Ovary (tissue), 9 donors: ENCODE measurements around the gene ZNF804B. TPM values are rescaled to one million over a fixed set of nuclear protein-coding genes. Genes with fewer than 3 reads are reported as not detected.

Experiments used
- DNase-seq, 5 donors: peaks; one replicate each; pipeline ENCODE4 v3.0.0-alpha.2; 2019 to 2020
- H3K27ac ChIP-seq, 2 donors: fragments of 200-600 bp; one replicate each; pipeline versions ENCODE4 v1.5.1 to v1.8.0; 2019 to 2022
- H3K27me3 ChIP-seq: fragments of 200-600 bp; one replicate; pipeline ENCODE4 v1.8.0; 2022
- H3K36me3 ChIP-seq: fragments of 200-600 bp; sonication (generic); one replicate; pipeline ENCODE4 v1.5.1; 2019
- H3K4me1 ChIP-seq: one replicate; pipeline ENCODE4 v1.8.1; 2013; ENCODE audit warnings: mild to moderate bottlenecking, moderate library complexity; ENCODE audit not compliant: insufficient read depth
- H3K4me3 ChIP-seq: fragments of 200-600 bp; sonication (generic); one replicate; pipeline ENCODE4 v1.5.1; 2017
- H3K9me3 ChIP-seq, 2 donors: fragments of 200-600 bp in 1 of 2; sonication (generic) in 1 of 2; one replicate each; pipeline versions ENCODE4 v1.5.1 to v1.8.1; 2013 to 2019; ENCODE audit warnings: mild to moderate bottlenecking in 1 of 2, moderate library complexity in 1 of 2
- EP300 ChIP-seq: sonication (generic); formaldehyde crosslinking; IDR thresholded peaks from one replicate; pipeline ENCODE4 v1.6.1; 2017; ENCODE audit warnings: antibody characterized with exemption
- POLR2A ChIP-seq: fragments of 450-650 bp; IDR thresholded peaks from one replicate; pipeline ENCODE4 v1.6.1; 2017; ENCODE audit warnings: antibody characterized with exemption, mild to moderate bottlenecking, moderate library complexity
- WGBS, 3 donors: extraction: QIAGEN DNeasy Blood & Tissue Kit in 1 of 3; methylation state at CpG; one replicate each; pipeline versions ENCODE4 v1.1.5 to v1.1.7; 2013 to 2017; 5-methylcytosine and 5-hydroxymethylcytosine counted together
- intact Hi-C, 4 donors: fragments of 100-400 bp; cut with DNase I; formaldehyde crosslinking; loops; one replicate each; pipeline versions ENCODE4 v1.11.0 to v1.15.1; 2022 to 2023
- polyA plus RNA-seq, 2 donors: library from polyadenylated mRNA; stranded (reverse); fragments of 200-250 nt in 1 of 2; fragments of 350-450 nt in 1 of 2; fragmentation: Illumina TruSeq in 1 of 2; extraction: RNeasy Lipid Tissue Mini Kit (QIAGEN cat#74804) in 1 of 2; gene quantifications; one replicate each; pipeline ENCODE4 v1.2.3, GENCODE V29; 2013 to 2014
- total RNA-seq, 7 donors: library from RNA; depleted of rRNA in 2 of 7; stranded (reverse); fragments of >200 nt in 2 of 7; fragmentation: NEBNext Ultra II Directional in 3 of 7; extraction: Animal tissue kit (Norgen Biotek cat#: 25700) in 3 of 7; gene quantifications; one replicate each; pipeline versions ENCODE4 v1.1.0 to v1.2.4, GENCODE V29; 2016 to 2023
- TF ChIP-seq, protein P1 (sequence below), 3 donors: fragments of 450-650 bp in 2 of 3; fragments of 200-600 bp in 1 of 3; IDR thresholded peaks; one replicate each; pipeline versions ENCODE4 v1.5.1 to v1.8.0; 2016 to 2022; ENCODE audit warnings: antibody characterized with exemption in 3 of 3, mild to moderate bottlenecking in 1 of 3
- donor health status: DM: no; HTN: no; CAD: no; lungs with moderate emphysema.
- donor health status: DM: no; HTN: no; CAD: no.
- donor health status: Bipolar disorder and iron deficiency.
- donor health status: DM: yes; HTN: yes; CAD: no.
- donor health status: DM: no; HTN: no; CAD: no.
- donor health status: DM: yes; HTN: yes; CAD: no.

ZNF804B gene
- total and polyA plus RNA-seq, 9 donors: 0.08 to 0.28 (median 0.25) TPM; not detected in 6

DNA sequence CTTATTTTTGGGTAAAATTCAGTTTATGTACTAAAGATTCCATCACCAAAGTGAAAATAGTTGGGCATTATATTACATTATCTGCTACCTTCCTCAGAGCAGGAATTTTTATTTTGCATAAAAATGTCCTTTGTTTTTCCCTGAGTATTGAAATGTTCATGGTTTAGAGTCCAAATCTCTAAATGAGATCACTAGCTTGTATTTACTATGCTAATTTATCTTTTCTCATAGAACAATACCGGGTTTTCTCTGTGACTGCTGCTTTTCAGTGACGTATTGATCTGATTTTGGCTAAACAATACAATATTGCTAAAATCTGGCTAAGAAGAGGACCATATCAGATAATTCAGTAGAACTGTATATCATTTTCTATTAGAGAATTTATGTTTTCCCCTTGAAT, 125.6 kb downstream of the ZNF804B start:
- H3K27ac ChIP-seq: no peak overlapping the region
- H3K27me3 ChIP-seq: no peaks in the 10 kb centered on the region
- DNase-seq: no peak
- no peak overlapping the region for H3K4me3 ChIP-seq
- no peaks in the 10 kb centered on the region for H3K36me3 ChIP-seq
- TF ChIP-seq, protein P1, sequence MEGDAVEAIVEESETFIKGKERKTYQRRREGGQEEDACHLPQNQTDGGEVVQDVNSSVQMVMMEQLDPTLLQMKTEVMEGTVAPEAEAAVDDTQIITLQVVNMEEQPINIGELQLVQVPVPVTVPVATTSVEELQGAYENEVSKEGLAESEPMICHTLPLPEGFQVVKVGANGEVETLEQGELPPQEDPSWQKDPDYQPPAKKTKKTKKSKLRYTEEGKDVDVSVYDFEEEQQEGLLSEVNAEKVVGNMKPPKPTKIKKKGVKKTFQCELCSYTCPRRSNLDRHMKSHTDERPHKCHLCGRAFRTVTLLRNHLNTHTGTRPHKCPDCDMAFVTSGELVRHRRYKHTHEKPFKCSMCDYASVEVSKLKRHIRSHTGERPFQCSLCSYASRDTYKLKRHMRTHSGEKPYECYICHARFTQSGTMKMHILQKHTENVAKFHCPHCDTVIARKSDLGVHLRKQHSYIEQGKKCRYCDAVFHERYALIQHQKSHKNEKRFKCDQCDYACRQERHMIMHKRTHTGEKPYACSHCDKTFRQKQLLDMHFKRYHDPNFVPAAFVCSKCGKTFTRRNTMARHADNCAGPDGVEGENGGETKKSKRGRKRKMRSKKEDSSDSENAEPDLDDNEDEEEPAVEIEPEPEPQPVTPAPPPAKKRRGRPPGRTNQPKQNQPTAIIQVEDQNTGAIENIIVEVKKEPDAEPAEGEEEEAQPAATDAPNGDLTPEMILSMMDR (IDR thresholded peaks at IDR 0.05): no peak
- no peak for TF ChIP-seq EP300
- TF ChIP-seq POLR2A: no peak
- H3K4me1 ChIP-seq: no peaks in the 10 kb centered on the region
- 76 to 84% (median 78%) methylated on average over 2 of the region's 2 CpGs for WGBS, 3 donors
- intact Hi-C loops: no loop called here
- no peaks in the 10 kb centered on the region for H3K9me3 ChIP-seq

DNA sequence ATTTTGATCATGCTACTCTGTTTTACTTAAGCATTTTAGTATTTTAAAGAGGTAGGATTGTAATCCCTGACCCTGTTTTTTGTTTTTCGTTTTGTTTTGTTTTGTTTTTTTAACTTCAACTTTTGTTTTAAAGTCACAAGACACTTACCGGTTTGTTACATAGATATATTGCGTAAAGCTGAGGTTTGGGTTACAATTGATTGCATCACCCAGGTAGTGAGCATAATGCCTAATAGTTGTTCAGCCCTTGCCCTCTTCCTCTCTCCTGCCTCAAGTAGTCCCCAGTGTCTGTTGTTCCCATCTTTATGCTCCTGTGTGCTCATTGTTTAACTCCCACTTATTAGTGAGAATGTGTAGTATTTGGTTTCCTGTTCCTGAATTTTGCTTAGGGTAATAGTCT, 129.2 kb downstream of the ZNF804B start:
- no peaks in the 10 kb centered on the region for H3K36me3 ChIP-seq
- no peaks in the 10 kb centered on the region for H3K27me3 ChIP-seq
- WGBS, 3 donors: 45 to 76% (median 62%) methylated on average over 3 of the region's 3 CpGs
- no peak overlapping the region for H3K4me3 ChIP-seq
- no peak overlapping the region for H3K27ac ChIP-seq
- DNase-seq: no peak
- no peaks in the 10 kb centered on the region for H3K4me1 ChIP-seq
- TF ChIP-seq EP300: no peak
- TF ChIP-seq POLR2A: no peak
- TF ChIP-seq, protein P1 (IDR thresholded peaks at IDR 0.05): no peak
- H3K9me3 ChIP-seq: no peaks in the 10 kb centered on the region
- intact Hi-C loops: no loop called here

DNA sequence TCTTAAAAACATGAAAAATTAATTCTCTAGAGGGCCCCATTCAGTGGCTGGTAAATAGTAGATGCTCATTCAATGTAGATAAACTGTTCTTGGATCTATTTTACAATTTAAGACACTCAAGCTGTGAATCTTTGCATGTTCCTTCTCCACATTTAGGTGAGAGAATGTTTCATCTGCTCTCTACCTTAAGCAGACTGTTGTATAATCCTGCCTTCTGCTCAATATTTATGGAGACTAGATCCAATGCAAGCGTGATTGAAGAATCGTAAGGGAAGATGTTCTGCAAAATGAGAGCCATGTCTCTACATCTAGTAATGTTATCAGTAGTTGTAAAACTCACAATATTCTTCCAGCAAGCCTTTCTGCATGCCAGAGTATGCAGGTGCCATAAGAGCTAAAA, 151.0 kb downstream of the ZNF804B start:
- intact Hi-C loops: no loop called here
- Histone ChIP-seq H3K27ac (no peak overlapping the region), H3K9me3 (no peaks in the 10 kb centered on the region), H3K4me1 (no peaks in the 10 kb centered on the region), H3K27me3 (no peaks in the 10 kb centered on the region), H3K36me3 (no peaks in the 10 kb centered on the region), H3K4me3 (no peak overlapping the region)
- no peak for DNase-seq
- WGBS, 3 donors: 93 to 96% (median 93%) methylated on average over 2 of the region's 2 CpGs
- TF ChIP-seq, protein P1 (IDR thresholded peaks at IDR 0.05): no peak
- no peak for TF ChIP-seq POLR2A
- TF ChIP-seq EP300: no peak

DNA sequence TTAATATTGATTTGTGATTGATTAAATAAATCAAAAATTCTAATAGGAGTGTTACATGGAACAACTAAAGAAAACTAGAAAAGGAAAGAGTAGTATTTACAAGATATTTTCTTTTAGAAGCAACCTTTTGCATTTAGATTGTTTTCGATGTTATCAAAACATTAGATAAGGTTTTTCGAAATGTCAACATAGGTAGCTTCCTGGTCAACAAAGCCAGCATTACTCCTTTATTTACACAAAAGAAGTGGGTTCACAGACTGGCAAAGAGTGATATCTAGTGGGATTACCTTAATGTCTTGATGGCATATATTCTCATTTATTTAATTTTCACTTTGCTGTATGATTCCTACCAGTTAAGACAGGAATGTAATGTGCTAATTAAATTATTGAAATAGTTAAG, 153.4 kb downstream of the ZNF804B start:
- Histone ChIP-seq H3K36me3 (no peaks in the 10 kb centered on the region), H3K4me1 (no peaks in the 10 kb centered on the region), H3K9me3 (no peaks in the 10 kb centered on the region), H3K27me3 (no peaks in the 10 kb centered on the region), H3K27ac (no peak overlapping the region), H3K4me3 (no peak overlapping the region)
- TF ChIP-seq POLR2A (no peak), EP300 (no peak)
- TF ChIP-seq, protein P1 (IDR thresholded peaks at IDR 0.05): no peak
- intact Hi-C loops: no loop called here
- DNase-seq: no peak
- WGBS, 3 donors: 89 to 94% (median 92%) methylated on average over 2 of the region's 2 CpGs

DNA sequence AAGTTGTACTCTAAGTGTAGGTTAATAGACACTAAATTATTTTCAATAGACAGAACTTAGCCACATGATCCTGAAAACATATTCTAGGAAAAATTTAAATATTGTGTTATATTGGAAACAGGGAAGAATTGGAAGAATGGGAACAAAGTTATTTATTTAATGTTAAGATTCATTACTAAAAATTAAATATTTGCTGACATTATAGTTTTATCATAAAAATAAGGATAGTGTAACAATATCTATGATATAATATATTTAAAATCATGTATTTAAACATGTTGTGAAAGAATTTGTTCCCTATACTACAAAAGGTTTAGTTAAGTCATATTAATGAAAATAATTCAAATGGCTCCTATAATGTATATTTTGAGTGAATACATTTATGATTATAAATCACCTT, 156.1 kb downstream of the ZNF804B start:
- no peak overlapping the region for H3K4me3 ChIP-seq
- H3K36me3 ChIP-seq: no peaks in the 10 kb centered on the region
- no peak overlapping the region for H3K27ac ChIP-seq
- intact Hi-C loops: no loop called here
- no peaks in the 10 kb centered on the region for H3K27me3 ChIP-seq
- no peaks in the 10 kb centered on the region for H3K9me3 ChIP-seq
- TF ChIP-seq, protein P1 (IDR thresholded peaks at IDR 0.05): no peak
- TF ChIP-seq POLR2A: no peak
- TF ChIP-seq EP300: no peak
- no peaks in the 10 kb centered on the region for H3K4me1 ChIP-seq
- no peak for DNase-seq
